Amniotic epithelial cell (primary cell): Measurements from ENCODE around the gene FHOD1.
A peak's percentile ranks its signal among the peaks of the same experiment; 100 is the strongest.

Experiments used
- DNase-seq: peaks from one replicate; pipeline ENCODE4 v3.0.0-alpha.2; 2010; ENCODE audit warnings: low read depth

The FHOD1 gene

DNA sequence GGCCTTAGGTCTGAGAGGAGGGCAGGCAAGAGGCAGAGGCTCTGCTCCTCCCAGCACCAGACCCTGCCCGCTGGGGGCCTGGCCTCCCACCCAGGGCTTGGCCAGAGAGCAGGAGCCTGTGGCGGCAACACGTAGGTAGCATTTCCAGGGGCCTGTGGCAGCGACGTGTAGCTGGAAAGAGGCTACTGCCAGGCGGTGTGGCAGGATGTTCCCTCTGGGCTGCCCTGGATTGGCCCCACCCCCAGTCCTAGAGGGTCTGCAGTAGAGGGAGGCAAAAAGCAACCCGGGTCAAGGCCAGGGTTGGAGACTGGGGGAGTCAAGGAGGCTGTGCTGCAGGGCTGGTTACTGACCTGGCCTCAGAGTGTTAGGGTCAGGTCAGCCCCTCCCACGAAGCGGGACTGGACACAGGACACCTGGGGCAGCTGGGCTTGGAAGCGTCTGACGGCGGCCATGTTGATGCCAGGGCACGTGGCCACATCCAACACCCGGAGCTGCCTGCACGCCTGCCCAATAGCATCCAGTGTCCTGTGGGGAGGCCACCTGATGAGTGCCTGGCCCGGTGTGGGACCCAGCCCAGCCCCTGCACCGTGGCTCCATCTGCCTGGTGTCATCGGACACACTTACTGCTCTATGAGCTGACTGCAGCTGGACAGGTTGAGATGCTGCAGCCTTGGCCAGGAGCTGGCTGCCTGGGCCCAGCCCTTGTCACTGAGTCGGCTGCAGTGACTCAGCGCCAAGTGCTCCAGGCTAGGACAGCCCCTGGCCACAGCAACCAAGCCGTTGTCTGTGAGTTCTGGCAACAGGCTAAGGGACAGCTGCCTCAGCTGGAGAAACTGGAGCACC is 39.8 kb downstream of the FHOD1 start:
- DNase-seq, result no peak

GRCh38 chr16:67206838-67207248 is 40.4 kb downstream of the FHOD1 start:
- DNase-seq, result no peak

DNA sequence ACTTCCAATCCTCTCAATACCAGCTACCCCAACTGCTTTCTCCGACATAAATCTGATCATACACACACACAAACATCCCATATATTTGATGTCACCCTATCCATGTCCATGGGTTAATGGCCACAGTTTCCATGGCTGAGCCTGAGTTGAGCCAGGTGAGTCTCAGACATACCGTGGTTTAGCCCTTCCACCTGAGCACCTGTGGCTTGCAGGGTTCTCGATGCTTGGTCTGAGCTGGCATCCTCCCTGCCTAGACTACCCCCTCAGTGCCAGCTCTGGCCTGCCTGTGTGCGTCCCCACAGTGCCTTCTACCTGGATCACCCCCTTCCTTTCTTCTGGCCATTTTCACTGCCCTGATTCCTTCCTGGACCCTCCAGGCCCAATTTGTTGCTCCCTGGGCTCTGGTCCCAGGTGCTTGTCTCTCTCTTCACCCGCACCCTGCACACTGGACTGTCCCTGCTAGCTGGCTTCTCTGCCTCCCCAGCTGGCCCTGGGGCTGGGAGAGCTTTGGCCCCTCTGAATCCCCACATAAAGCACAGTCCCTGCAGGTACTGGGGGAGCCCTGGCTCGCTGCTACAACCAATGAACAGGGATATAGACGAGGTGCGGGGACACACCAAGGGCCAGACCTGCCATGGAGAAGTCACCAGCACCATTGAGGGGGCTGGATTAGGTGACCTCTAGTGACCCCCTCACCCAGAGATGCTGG is 41.0 kb downstream of the FHOD1 start:
- no peak for DNase-seq

DNA sequence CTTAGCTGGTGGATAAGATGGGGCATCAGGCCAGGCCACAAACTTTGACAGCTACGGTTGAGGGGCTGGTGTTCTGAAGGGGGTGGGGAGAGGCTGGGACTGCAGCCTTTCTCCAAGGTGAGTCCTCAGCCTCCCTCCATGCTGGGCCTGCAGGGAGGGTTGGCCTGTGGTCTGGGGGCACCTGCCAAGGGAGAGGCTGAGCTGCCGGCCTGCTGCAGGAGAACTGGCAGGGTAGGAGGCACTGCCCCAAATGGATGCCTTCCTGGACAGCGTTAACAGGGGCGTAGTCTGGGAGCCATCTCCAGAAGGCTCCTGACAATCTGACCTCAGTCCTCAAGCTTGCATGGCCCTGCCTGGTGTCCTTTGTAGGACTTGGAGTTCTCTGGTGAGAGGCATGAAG is 43.2 kb downstream of the FHOD1 start:
- no peak for DNase-seq

DNA sequence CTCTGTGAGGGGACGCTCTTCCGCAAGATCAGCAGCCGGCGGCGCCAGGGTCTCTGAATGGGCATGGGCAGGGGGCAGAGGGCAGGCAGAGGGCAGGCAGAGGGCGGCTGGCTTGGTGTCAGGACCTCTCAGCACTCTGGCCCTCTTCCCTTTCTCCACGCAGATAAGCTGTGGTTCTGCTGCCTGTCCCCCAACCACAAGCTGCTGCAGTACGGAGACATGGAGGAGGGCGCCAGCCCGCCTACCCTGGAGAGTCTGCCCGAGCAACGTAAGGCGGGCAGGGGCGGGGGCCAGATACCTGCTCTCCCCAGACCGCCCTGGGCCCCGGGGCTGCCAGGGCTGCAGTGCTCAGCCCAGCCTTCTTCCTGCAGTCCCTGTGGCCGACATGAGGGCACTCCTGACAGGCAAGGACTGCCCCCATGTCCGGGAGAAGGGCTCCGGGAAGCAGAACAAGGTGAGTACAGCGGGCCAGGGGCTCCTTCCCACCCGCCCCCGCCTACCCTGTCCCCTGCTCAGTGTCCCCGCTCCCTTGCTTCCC is 44.3 kb downstream of the FHOD1 start:
- no peak for DNase-seq

DNA sequence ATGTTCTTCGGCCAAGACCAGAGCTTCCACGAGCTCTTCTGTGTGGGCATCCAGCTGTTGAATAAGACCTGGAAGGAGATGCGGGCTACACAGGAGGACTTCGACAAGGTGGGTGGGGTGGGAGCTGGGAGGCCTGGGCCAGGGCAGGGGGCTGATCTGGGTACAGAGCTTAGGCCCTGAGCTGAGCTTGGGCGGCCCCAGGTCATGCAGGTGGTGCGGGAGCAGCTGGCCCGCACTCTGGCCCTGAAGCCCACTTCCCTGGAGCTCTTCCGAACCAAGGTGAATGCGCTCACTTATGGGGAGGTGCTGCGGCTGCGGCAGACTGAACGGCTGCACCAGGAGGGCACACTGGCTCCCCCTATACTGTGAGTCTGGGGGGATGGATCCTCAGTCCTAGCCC is 44.9 kb downstream of the FHOD1 start:
- DNase-seq, result no peak

DNA sequence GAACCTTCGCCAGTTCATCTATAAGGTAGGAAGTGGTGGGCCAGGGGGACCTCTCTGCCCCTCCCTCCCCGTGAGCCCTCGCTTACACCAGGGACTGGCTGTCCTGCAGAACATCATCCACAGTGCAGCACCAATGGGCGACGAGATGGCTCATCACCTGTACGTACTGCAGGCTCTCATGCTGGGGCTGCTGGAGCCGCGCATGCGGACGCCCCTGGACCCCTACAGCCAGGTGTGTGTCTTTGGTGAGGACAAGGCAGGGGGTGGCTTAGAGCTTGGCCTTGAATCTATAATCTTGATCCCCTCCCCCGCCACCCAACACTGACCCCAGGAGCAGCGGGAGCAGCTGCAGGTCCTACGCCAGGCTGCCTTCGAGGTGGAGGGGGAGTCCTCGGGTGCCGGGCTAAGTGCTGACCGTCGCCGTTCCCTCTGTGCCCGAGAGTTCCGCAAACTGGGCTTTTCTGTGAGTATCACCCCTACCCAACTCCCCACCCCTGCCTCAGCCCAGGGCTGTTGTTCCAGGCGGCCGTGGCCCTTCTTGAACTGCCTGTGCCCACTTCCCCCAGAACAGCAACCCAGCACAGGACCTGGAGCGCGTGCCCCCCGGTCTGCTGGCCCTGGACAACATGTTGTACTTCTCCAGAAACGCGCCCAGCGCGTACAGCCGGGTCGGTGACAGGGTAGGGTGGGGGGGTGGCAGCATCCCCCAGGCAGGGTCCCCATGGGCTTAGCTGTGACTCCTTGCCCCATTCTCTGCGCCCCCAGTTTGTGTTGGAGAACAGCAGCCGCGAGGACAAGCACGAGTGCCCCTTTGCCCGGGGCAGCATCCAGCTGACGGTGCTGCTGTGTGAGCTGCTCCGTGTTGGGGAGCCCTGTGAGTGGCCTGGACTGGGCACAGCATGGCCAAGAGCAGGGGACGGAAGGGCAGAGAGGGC is 45.6 kb downstream of the FHOD1 start:
- no peak for DNase-seq

DNA sequence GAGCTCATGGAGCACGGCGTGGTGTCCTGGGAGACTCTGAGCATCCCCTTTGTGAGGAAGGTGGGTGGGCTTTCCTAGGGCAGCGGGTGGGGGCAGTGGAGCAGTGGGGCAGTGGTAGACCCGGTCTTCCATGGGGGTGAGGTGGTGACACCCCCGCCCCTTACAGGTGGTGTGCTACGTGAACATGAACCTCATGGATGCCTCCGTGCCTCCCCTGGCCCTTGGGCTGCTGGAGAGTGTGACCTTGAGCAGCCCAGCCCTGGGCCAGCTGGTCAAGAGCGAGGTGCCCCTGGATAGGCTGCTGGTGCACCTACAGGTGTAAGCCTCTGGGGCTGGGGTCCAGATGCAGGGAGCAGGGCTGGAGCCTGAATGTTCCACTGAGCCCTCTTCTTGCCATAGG is 46.8 kb downstream of the FHOD1 start:
- DNase-seq, result no peak

- DNase-seq, result no peak
These were observed 47.5 kb downstream of the FHOD1 start for GRCh38 chr16:67199808-67200198.

- DNase-seq, result no peak
These were observed 48.1 kb downstream of the FHOD1 start, which contains the start of gene ELMO3 for GRCh38 chr16:67199011-67199807. Gene ELMO3 (plus strand): TSS chr16:67199131. CDS start chr16:67199327, 196 bp downstream.

DNA sequence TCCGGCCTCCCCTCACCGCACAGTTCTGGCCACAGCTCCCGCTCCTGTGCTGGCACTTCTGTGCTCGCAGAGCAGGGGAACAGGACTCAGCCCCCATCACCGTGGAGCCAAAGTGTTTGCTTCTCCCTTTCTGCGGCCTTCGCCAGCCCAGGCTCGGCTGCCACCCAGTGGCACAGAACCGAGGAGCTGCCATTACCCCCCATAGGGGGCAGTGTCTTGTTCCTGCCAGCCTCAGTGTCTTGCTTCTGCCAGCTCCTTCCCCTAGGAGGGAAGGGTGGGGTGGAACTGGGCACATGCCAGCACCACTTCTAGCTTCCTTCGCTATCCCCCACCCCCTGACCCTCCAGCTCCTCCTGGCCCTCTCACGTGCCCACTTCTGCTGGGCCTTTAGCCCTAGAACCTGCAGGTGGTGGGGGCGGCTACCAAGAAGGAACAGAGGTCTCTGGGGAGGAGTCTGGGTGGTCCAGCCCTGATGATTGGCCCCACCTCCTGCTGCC is 49.0 kb downstream of the FHOD1 start:
- DNase-seq, result peak; percentile 40

DNA sequence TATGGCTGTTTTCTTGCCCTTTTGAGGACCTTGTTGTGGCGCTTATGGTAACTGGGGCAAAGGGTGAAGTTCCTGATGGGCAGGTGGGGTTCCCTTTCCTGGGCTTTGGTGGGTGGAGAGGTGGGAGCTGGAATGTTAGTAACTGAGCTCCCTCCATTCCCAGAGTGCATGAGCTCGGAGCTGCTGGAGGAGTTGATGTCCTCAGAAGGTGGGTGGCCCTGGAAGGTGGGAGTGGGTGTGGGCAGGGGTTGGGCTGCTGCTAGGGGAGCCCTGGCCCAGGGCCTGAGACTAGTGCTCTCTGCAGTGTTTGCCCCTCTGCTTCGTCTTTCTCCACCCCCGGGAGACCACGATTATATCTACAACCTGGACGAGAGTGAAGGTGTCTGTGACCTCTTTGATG is 49.6 kb downstream of the FHOD1 start:
- DNase-seq, result no peak

DNA sequence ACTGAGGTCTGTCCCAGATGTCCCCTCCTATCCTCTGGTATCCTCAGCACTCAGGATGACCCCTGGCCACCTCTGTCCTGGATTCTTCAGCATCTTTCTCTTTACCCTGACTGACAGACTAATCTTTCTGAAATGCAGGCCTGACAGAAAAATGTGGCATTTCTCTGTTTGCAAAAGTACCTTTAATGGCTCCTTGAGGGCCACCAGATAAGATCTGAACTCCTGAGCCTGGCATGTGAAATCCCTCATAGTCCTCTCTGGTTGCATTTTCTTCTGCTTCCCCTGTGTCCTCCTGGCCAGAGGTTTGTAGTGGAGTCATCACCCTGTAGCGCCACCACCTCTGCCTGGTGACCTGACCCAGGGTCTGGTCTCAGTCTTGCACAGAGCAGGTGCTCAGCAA is 50.4 kb downstream of the FHOD1 start:
- no peak for DNase-seq

- no peak for DNase-seq
These were observed 51.6 kb downstream of the FHOD1 start for GRCh38 chr16:67195676-67196075.

DNA sequence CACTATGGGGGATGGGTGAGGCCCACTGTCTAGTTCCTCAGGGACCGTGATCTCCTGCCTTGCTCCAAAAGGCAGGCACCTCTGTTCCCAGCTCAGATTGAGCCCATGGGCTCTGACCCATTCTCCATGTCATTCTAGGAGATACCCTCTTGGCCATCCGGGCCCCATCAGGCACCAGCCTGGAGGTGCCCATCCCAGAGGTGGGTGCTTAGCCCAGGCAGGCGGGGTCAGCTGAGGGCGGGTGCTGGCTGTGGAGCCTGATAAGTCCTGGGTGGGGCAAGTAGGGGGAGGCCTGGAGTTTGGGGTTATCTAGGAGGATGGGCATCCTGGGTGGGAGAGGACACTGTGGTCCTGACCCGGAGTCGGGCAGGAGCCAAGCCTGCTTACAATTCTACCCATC is 53.0 kb downstream of the FHOD1 start:
- no peak for DNase-seq

- no peak for DNase-seq
These were observed 53.7 kb downstream of the FHOD1 start for GRCh38 chr16:67193536-67193935.

DNA sequence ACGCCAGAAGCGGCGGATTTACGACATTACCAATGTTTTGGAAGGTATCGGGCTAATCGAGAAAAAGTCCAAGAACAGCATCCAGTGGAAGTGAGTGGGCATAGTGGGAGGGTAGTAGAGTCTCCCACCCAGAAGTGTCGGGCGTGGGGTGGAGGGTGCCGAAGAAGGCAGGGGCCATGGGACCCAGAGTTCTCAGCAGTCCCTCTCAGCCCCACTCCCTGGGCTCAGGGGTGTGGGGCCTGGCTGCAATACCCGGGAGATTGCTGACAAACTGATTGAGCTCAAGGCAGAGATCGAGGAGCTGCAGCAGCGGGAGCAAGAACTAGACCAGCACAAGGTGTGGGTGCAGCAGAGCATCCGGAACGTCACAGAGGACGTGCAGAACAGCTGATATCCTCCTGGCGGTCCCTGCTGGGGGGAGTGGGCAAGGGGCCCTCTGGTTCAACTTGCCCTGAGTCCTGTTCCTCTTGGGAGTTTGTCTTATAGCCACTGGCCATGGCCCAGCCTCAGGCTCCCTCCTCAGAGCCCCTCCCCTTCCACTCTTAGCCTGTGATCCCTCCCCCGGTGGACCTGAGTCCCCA is 54.4 kb downstream of the FHOD1 start:
- no peak for DNase-seq

GRCh38 chr16:67191995-67192681 is 55.1 kb downstream of the FHOD1 start, which contains the start of gene E2F4:
Gene E2F4 (plus strand): TSS chr16:67192155. CDS start chr16:67192228, 73 bp downstream.
- peak; percentile 91 for DNase-seq

- DNase-seq, result no peak
These were observed 55.8 kb downstream of the FHOD1 start for GRCh38 chr16:67191411-67191994.
